ENCODE results near the gene MAP1S. TPM values are rescaled to one million over a fixed set of nuclear protein-coding genes. Genes with fewer than 3 reads are reported as not detected.

The MAP1S gene
- polyA plus RNA-seq, 1 of the 3 experiments (the other 2 are of a cell fraction): 18.4 TPM

DNA sequence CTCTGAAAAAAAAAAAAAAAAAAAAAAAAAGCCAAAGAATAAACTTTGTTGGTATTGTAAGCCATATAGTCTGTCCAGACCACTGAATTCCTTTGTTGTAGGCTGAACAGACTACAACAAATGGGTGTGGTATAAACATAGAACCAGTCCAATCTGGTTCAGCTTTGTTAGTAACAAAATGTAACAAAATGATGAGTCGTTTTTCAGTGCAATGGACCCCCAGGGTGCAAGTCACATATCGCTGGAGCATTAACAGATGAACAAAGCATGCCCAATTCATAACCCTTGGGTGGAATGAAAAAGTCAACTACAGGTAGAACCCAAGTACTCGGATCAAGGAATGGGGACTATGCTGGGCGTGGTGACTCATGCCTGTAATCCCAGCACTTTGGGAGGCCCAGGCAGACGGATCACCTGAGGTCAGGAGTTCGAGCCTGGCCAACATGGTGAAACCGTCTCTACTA lies 18.4 kb downstream of the MAP1S start:
- H3K79me2 ChIP-seq (ENCODE audit: insufficient read depth): peaks cover 1% of the 10 kb centered on the region; the same call in 1 of the 2 replicates
- H3K27ac ChIP-seq (ENCODE audit: low read depth in 2 of 2, low read length in 1 of 2): no peak overlapping the region
- H3K36me3 ChIP-seq (replicated peaks in 1 of 2; ENCODE audit: control insufficient read depth in 1 of 2, insufficient read depth in 2 of 2, low read length in 1 of 2): peaks cover 7 to 13% of the 10 kb centered on the region in 2 experiments
- CTCF ChIA-PET: interaction anchor here (1.0 to 1.4 kb wide), 3 partner anchors 11 to 57 kb away, joined by 3 to 4 read pairs (median 3); partner anchors contain the start of gene B3GNT3
- 80% methylated on average over 7 of the region's 7 CpGs for WGBS (ENCODE audit: low lambda C conversion rate)
- H3K4me3 ChIP-seq (ENCODE audit: low read depth in 2 of 2, low read length in 1 of 2): no peak overlapping the region
- POLR2A ChIA-PET: no interaction called here
- H3K27me3 ChIP-seq (ENCODE audit: insufficient read depth): no peaks in the 10 kb centered on the region
- no peaks in the 10 kb centered on the region for H3K4me1 ChIP-seq (ENCODE audit: control insufficient read depth in 1 of 2, insufficient read depth in 2 of 2, low read depth in 1 of 2, low read length in 1 of 2)
- H4K20me1 ChIP-seq (ENCODE audit: insufficient read depth): peaks cover 7% of the 10 kb centered on the region
- TF ChIP-seq NFIC (IDR thresholded peaks at IDR 0.05; ENCODE audit: borderline replicate concordance): no peak
- no peak for TF ChIP-seq RXRA (IDR thresholded peaks at IDR 0.05; ENCODE audit: borderline replicate concordance, low read depth)
- TF ChIP-seq FOSL2 (IDR thresholded peaks at IDR 0.05; ENCODE audit: borderline replicate concordance, low read depth): no peak
- TF ChIP-seq TCF12 (IDR thresholded peaks at IDR 0.05): no peak
- no peak for TF ChIP-seq EZH2phosphoT487 (IDR thresholded peaks at IDR 0.05; ENCODE audit: borderline replicate concordance, low read depth)
- TF ChIP-seq, protein P1, sequence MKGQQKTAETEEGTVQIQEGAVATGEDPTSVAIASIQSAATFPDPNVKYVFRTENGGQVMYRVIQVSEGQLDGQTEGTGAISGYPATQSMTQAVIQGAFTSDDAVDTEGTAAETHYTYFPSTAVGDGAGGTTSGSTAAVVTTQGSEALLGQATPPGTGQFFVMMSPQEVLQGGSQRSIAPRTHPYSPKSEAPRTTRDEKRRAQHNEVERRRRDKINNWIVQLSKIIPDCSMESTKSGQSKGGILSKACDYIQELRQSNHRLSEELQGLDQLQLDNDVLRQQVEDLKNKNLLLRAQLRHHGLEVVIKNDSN (IDR thresholded peaks at IDR 0.05; ENCODE audit: borderline replicate concordance, low read depth): no peak
- no peak for TF ChIP-seq GABPA (IDR thresholded peaks at IDR 0.05; ENCODE audit: low read depth)
- TF ChIP-seq SMC3 (IDR thresholded peaks at IDR 0.05; ENCODE audit: low read depth, low read length): no peak
- TF ChIP-seq TEAD4 (IDR thresholded peaks at IDR 0.05; ENCODE audit: borderline replicate concordance, insufficient read depth): no peak
- no peak for TF ChIP-seq FOXM1 (IDR thresholded peaks at IDR 0.05; ENCODE audit: low read depth)
- H3K9me3 ChIP-seq: no peaks in the 10 kb centered on the region
- DNase-seq: no peak
- H3K9ac ChIP-seq: no peak overlapping the region
- H2AFZ ChIP-seq (ENCODE audit: low read depth): no peak overlapping the region
- H3F3A ChIP-seq (replicated peaks; ENCODE audit: insufficient read depth): peaks cover 16% of the 10 kb centered on the region
- H3K4me2 ChIP-seq: no peak overlapping the region
- no peaks in the 10 kb centered on the region for H3K9me2 ChIP-seq

DNA sequence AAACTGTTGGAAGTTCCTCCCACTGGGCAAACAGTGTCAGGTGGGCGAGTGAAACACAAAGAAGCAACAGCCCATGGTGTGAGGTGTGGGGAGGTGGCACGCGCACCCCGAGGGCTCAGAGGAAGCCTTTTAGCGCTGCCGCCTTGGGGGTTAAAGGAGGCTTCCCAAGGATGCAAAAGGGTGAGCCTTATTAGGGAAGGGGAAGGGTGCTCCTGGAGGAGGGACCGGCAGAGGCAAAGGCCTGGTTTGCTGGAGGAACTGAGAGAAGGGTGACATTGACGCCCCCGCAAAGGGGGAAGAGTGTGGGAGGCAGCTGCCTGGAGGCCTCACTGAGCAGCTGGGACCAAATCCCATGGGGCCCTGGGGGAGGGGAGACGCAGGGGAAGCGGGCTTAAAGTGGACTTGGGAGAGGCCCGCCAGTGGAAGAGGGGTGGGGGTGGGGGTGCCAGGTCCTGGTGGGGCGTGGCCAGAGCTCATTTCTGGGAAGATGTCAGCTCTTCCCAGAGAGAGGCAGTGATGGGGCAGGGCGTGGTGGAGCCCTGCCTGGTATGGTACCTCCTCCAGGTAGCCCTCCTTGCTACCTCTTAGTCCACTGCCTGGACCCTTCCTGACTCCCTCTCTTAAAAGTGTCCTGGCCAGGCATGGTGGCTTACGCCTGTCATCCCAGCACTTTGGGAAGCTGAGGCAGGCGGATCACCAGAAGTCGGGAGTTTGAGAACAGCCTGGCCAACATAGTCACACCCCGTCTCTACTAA lies 20.0 kb downstream of the MAP1S start:
- Histone ChIP-seq H2AFZ (ENCODE audit: low read depth) (no peak overlapping the region), H3K27ac (ENCODE audit: low read depth in 2 of 2, low read length in 1 of 2) (no peak overlapping the region), H4K20me1 (ENCODE audit: insufficient read depth) (no peaks in the 10 kb centered on the region), H3K9ac (no peak overlapping the region), H3K9me2 (no peaks in the 10 kb centered on the region), H3K4me3 (ENCODE audit: low read depth in 2 of 2, low read length in 1 of 2) (no peak overlapping the region), H3K4me2 (no peak overlapping the region), H3K9me3 (no peaks in the 10 kb centered on the region), H3K36me3 (replicated peaks in 1 of 2; ENCODE audit: control insufficient read depth in 1 of 2, insufficient read depth in 2 of 2, low read length in 1 of 2) (peaks cover 6 to 7% of the 10 kb centered on the region in 2 experiments), H3K4me1 (ENCODE audit: control insufficient read depth in 1 of 2, insufficient read depth in 2 of 2, low read depth in 1 of 2, low read length in 1 of 2) (no peaks in the 10 kb centered on the region), H3K27me3 (ENCODE audit: insufficient read depth) (no peaks in the 10 kb centered on the region), H3K79me2 (ENCODE audit: insufficient read depth) (no peaks in the 10 kb centered on the region), H3F3A (replicated peaks; ENCODE audit: insufficient read depth) (peaks cover 16% of the 10 kb centered on the region)
- ChIA-PET CTCF (interaction anchor here (0.6 to 1.3 kb wide), 3 partner anchors 13 to 120 kb away, joined by 3 to 6 read pairs (median 4); partner anchors contain the start of gene RPL18A), POLR2A (interaction anchor here (0.5 to 0.7 kb wide), 2 partner anchors 32 to 116 kb away, joined by 3 read pairs; no protein-coding TSS in a partner anchor)
- DNase-seq: peak; percentile 22
- 91% methylated on average over 17 of the region's 18 CpGs for WGBS (ENCODE audit: low lambda C conversion rate)
- TF ChIP-seq, protein P2, sequence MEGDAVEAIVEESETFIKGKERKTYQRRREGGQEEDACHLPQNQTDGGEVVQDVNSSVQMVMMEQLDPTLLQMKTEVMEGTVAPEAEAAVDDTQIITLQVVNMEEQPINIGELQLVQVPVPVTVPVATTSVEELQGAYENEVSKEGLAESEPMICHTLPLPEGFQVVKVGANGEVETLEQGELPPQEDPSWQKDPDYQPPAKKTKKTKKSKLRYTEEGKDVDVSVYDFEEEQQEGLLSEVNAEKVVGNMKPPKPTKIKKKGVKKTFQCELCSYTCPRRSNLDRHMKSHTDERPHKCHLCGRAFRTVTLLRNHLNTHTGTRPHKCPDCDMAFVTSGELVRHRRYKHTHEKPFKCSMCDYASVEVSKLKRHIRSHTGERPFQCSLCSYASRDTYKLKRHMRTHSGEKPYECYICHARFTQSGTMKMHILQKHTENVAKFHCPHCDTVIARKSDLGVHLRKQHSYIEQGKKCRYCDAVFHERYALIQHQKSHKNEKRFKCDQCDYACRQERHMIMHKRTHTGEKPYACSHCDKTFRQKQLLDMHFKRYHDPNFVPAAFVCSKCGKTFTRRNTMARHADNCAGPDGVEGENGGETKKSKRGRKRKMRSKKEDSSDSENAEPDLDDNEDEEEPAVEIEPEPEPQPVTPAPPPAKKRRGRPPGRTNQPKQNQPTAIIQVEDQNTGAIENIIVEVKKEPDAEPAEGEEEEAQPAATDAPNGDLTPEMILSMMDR (IDR thresholded peaks at IDR 0.05): no peak
- TF ChIP-seq, protein P3, sequence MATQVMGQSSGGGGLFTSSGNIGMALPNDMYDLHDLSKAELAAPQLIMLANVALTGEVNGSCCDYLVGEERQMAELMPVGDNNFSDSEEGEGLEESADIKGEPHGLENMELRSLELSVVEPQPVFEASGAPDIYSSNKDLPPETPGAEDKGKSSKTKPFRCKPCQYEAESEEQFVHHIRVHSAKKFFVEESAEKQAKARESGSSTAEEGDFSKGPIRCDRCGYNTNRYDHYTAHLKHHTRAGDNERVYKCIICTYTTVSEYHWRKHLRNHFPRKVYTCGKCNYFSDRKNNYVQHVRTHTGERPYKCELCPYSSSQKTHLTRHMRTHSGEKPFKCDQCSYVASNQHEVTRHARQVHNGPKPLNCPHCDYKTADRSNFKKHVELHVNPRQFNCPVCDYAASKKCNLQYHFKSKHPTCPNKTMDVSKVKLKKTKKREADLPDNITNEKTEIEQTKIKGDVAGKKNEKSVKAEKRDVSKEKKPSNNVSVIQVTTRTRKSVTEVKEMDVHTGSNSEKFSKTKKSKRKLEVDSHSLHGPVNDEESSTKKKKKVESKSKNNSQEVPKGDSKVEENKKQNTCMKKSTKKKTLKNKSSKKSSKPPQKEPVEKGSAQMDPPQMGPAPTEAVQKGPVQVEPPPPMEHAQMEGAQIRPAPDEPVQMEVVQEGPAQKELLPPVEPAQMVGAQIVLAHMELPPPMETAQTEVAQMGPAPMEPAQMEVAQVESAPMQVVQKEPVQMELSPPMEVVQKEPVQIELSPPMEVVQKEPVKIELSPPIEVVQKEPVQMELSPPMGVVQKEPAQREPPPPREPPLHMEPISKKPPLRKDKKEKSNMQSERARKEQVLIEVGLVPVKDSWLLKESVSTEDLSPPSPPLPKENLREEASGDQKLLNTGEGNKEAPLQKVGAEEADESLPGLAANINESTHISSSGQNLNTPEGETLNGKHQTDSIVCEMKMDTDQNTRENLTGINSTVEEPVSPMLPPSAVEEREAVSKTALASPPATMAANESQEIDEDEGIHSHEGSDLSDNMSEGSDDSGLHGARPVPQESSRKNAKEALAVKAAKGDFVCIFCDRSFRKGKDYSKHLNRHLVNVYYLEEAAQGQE (IDR thresholded peaks at IDR 0.05; ENCODE audit: low read depth, low read length): no peak
- no peak for TF ChIP-seq RAD21 (IDR thresholded peaks at IDR 0.05; ENCODE audit: low read length)
- TF ChIP-seq FOSL2 (IDR thresholded peaks at IDR 0.05; ENCODE audit: borderline replicate concordance, low read depth): no peak
- TF ChIP-seq, protein P1 (IDR thresholded peaks at IDR 0.05; ENCODE audit: borderline replicate concordance, low read depth): no peak
- TF ChIP-seq TCF12 (IDR thresholded peaks at IDR 0.05): no peak
- no peak for TF ChIP-seq RFX5 (IDR thresholded peaks at IDR 0.05; ENCODE audit: low read length)
- TF ChIP-seq, protein P4, sequence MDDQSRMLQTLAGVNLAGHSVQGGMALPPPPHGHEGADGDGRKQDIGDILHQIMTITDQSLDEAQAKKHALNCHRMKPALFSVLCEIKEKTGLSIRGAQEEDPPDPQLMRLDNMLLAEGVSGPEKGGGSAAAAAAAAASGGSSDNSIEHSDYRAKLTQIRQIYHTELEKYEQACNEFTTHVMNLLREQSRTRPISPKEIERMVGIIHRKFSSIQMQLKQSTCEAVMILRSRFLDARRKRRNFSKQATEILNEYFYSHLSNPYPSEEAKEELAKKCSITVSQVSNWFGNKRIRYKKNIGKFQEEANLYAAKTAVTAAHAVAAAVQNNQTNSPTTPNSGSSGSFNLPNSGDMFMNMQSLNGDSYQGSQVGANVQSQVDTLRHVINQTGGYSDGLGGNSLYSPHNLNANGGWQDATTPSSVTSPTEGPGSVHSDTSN (IDR thresholded peaks at IDR 0.05): no peak
- TF ChIP-seq YY1 (IDR thresholded peaks at IDR 0.05; ENCODE audit: low read depth): no peak
- TF ChIP-seq ELF1 (IDR thresholded peaks at IDR 0.05): no peak
- no peak for TF ChIP-seq FOXJ3 (CRISPR knock-in tag; IDR thresholded peaks at IDR 0.05)

All from SK-N-SH (cell line).